Activated CD4-positive, CD25-positive, alpha-beta regulatory T cell treated with anti-CD3 and anti-CD28 coated beads, Interleukin-2, amount 50 U/mL, for 24 hours (primary cell): ENCODE measurements around the gene PROM2.

Source experiments
- ATAC-seq, 2 donors: fragments of 150-1000 bp; cut with Tn5 transposase; one replicate each; pipeline ENCODE4 v1.10.0; 2021; ENCODE audit warnings: mild to moderate bottlenecking in 1 of 2, moderate library complexity in 1 of 2

Gene PROM2

GRCh38 chr2:95325026-95325425, 50.8 kb downstream of the PROM2 start:
- no peak for ATAC-seq

GRCh38 chr2:95325590-95326432, 51.6 kb downstream of the PROM2 start:
- no peak for ATAC-seq

GRCh38 chr2:95326433-95327140, 52.3 kb downstream of the PROM2 start:
- ATAC-seq, result no peak

GRCh38 chr2:95327861-95328260, 53.6 kb downstream of the PROM2 start:
- ATAC-seq, result no peak

GRCh38 chr2:95328358-95329125, 54.3 kb downstream of the PROM2 start:
- no peak for ATAC-seq

GRCh38 chr2:95329401-95329800, 55.2 kb downstream of the PROM2 start:
- no peak for ATAC-seq

- ATAC-seq, result no peak
These were observed 55.9 kb downstream of the PROM2 start for GRCh38 chr2:95329891-95330793.

GRCh38 chr2:95330794-95331338, 56.6 kb downstream of the PROM2 start:
- no peak for ATAC-seq

GRCh38 chr2:95331606-95332005, 57.4 kb downstream of the PROM2 start:
- no peak for ATAC-seq

- no peak for ATAC-seq
These were observed 57.8 kb downstream of the PROM2 start for GRCh38 chr2:95332036-95332435.

GRCh38 chr2:95333056-95333455, 58.8 kb downstream of the PROM2 start:
- ATAC-seq, result no peak

- ATAC-seq, result no peak
These were observed 59.7 kb downstream of the PROM2 start for GRCh38 chr2:95333888-95334338.

GRCh38 chr2:95334916-95335641, 60.8 kb downstream of the PROM2 start:
- no peak for ATAC-seq

GRCh38 chr2:95336406-95336805, 62.2 kb downstream of the PROM2 start:
- ATAC-seq, result no peak

GRCh38 chr2:95337829-95338228, 63.6 kb downstream of the PROM2 start:
- no peak for ATAC-seq
